Osteocyte (in vitro differentiated cells): ENCODE data around the gene KLHL17. TPM values are rescaled to one million over a fixed set of nuclear protein-coding genes. Genes with fewer than 3 reads are reported as not detected.
"Not testable (repeated sequence)": the region's sequence is repeated elsewhere in the genome, so short reads cannot be mapped to it uniquely, and the experiment has no call there.

Experiments
- DNase-seq: peaks from one replicate; pipeline ENCODE4 v3.0.0; 2021; ENCODE audit warnings: mixed read lengths; ENCODE audit not compliant: unreplicated experiment; ENCODE audit errors: extremely low spot score
- H3K27ac Mint-ChIP-seq: one replicate; pipeline ENCODE4 v1.8.0; 2021; ENCODE audit warnings: mild to moderate bottlenecking, mixed read lengths; ENCODE audit not compliant: unreplicated experiment
- H3K27me3 Mint-ChIP-seq: one replicate; pipeline ENCODE4 v1.8.0; 2021; ENCODE audit warnings: mixed read lengths; ENCODE audit not compliant: unreplicated experiment
- H3K36me3 Mint-ChIP-seq: one replicate; pipeline ENCODE4 v1.8.0; 2021; ENCODE audit warnings: mixed read lengths; ENCODE audit not compliant: unreplicated experiment
- H3K4me1 Mint-ChIP-seq: one replicate; pipeline ENCODE4 v1.8.0; 2021; ENCODE audit warnings: mixed read lengths; ENCODE audit not compliant: unreplicated experiment
- H3K4me3 Mint-ChIP-seq: one replicate; pipeline ENCODE4 v1.8.0; 2021; ENCODE audit warnings: mild to moderate bottlenecking, moderate library complexity, mixed read lengths; ENCODE audit not compliant: unreplicated experiment
- H3K9me3 Mint-ChIP-seq: one replicate; pipeline ENCODE4 v1.8.0; 2021; ENCODE audit warnings: mixed read lengths; ENCODE audit not compliant: unreplicated experiment
- CTCF ChIP-seq: fragments of 200-600 bp; sonication (generic); IDR thresholded peaks from 2 replicates; pipeline ENCODE4 v1.5.0; 2021; ENCODE audit warnings: antibody characterized with exemption, mild to moderate bottlenecking, moderate library complexity
- total RNA-seq: library from RNA; stranded (reverse); gene quantifications from 2 replicates; pipeline ENCODE4 v1.2.1, GENCODE V29; 2021

The KLHL17 gene
- total RNA-seq, 1 donor from 2014 or later = 31.7 TPM

DNA sequence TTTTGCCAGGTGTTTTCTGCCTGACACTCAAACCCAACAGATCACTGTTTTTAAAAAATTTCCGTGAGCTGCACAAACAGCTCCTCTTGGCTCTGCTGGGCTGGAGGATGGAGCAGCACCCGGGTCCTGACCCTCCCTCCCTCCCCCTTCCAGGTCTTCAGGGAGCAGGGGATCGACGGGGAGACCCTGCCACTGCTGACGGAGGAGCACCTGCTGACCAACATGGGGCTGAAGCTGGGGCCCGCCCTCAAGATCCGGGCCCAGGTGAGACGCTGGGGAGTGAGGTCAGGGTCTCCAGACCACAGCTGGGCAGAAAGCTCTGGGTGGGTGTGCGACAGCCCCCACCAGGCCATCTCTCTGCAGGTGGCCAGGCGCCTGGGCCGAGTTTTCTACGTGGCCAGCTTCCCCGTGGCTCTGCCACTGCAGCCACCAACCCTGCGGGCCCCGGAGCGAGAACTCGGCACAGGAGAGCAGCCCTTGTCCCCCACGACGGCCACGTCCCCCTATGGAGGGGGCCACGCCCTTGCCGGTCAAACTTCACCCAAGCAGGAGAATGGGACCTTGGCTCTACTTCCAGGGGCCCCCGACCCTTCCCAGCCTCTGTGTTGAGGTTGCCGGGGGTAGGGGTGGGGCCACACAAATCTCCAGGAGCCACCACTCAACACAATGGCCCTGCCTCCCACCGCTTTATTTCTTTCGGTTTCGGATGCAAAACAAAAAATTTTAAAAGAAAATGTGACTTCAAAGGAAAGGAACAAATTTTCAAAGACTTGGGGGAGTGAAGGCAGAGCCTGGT lies 16.6 kb upstream of the KLHL17 start:
- Mint-ChIP-seq H3K4me3 (no peak overlapping the region), H3K9me3 (no peaks in the 10 kb centered on the region), H3K36me3 (peaks cover 12% of the 10 kb centered on the region), H3K27ac (peak overlapping the region; percentile 75), H3K4me1 (peaks cover 44% of the 10 kb centered on the region), H3K27me3 (no peaks in the 10 kb centered on the region)
- no peak for TF ChIP-seq CTCF
- DNase-seq = no peak

- H3K27ac Mint-ChIP-seq = peak overlapping the region; percentile 75
- no peak for DNase-seq
- H3K4me3 Mint-ChIP-seq = no peak overlapping the region
- H3K27me3 Mint-ChIP-seq = no peaks in the 10 kb centered on the region
- peaks cover 38% of the 10 kb centered on the region for H3K4me1 Mint-ChIP-seq
- no peaks in the 10 kb centered on the region for H3K9me3 Mint-ChIP-seq
- peaks cover 18% of the 10 kb centered on the region for H3K36me3 Mint-ChIP-seq
- no peak for TF ChIP-seq CTCF
Observed at GRCh38 chr1:944341-945325, 15.8 kb upstream of the KLHL17 start.

DNA sequence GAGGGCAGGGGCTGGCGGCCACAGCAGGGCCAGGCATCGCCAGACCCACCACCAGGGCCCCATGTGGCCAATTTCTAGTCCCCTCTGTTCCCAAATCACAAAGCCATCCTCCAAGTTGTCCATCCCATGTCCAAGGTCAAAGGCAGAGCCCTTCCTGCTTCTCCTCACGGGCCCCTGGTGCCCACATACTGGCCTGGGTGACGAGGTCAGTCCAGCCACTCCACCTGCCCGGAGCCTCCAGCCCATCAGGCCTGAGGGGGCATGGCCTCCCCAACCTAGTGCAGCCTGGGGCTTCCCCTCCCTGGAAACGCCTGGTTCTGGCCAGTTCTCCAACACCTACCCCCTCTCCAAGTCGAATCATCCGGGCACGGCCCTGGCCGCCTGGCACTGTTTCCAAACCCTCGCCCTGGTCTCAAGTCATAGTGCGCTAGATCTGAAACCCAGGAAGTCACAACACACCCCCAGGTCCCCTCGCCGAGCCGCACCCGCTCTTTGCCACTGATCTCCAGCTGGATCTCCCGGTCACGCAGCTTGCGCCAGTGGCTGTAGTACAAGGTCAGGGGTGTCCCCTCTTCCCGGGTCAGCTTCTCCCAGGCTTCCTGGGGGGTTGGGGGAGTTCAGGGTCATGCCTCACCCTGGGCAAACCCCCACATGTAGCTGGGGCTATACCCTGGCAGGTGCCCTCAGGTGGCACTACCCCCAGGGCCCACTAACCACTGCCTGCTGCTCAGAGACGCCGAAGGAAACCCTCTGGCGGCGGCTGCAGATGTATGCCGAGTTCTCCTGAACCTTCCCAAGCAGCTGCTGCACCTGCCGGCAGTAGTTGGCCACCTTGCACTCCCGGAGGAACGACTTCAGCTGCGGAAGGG lies 14.5 kb upstream of the KLHL17 start:
- peaks cover 25% of the 10 kb centered on the region for H3K36me3 Mint-ChIP-seq
- no peaks in the 10 kb centered on the region for H3K9me3 Mint-ChIP-seq
- no peaks in the 10 kb centered on the region for H3K27me3 Mint-ChIP-seq
- DNase-seq = no peak
- peak overlapping the region; percentile 46 for H3K27ac Mint-ChIP-seq
- H3K4me1 Mint-ChIP-seq = peaks cover 34% of the 10 kb centered on the region
- H3K4me3 Mint-ChIP-seq = no peak overlapping the region
- no peak for TF ChIP-seq CTCF

GRCh38 chr1:946811-947210 lies 13.6 kb upstream of the KLHL17 start:
- not testable (repeated sequence) for H3K27me3 Mint-ChIP-seq, DNase-seq, H3K27ac Mint-ChIP-seq, H3K4me3 Mint-ChIP-seq, H3K9me3 Mint-ChIP-seq
- H3K36me3 Mint-ChIP-seq = peaks cover 31% of the 10 kb centered on the region
- peaks cover 30% of the 10 kb centered on the region for H3K4me1 Mint-ChIP-seq

DNA sequence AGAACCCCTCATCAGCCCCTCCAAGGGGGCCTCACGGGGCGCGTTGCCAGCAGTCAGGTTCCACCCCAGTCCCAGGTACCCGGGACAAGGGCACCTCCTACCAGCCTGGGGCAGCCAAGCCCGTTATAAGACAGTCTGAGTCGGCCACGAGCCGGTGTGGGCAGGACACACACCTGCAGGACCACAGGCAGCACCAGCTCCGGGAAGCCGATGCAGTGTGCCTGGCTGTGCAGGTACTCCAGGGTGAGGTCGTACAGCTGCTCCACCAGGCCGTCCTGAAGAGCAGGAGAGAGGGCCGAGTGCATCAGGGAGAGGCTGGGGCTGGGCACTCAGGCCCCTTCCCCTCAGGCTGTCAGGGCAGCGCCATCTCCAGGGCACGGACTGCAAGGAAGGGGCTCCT lies 12.4 kb upstream of the KLHL17 start:
- H3K4me3 Mint-ChIP-seq = no peak overlapping the region
- no peak overlapping the region for H3K27ac Mint-ChIP-seq
- no peaks in the 10 kb centered on the region for H3K9me3 Mint-ChIP-seq
- DNase-seq = no peak
- TF ChIP-seq CTCF = no peak
- no peaks in the 10 kb centered on the region for H3K27me3 Mint-ChIP-seq
- H3K36me3 Mint-ChIP-seq = peaks cover 32% of the 10 kb centered on the region
- peaks cover 28% of the 10 kb centered on the region for H3K4me1 Mint-ChIP-seq
